Thyroid gland (tissue), 4 donors: ENCODE measurements around the gene C4orf50. TPM values are rescaled to one million over a fixed set of nuclear protein-coding genes. Genes with fewer than 3 reads are reported as not detected.

Source experiments
- DNase-seq, 2 donors: peaks; one replicate each; pipeline ENCODE4 v3.0.0-alpha.2; 2019
- H3K27ac ChIP-seq, 3 donors: fragments of 200-600 bp; sonication (generic); 1 replicate in 2 of 3; 2 replicates in 1 of 3; pipeline ENCODE4 v1.5.1; 2016 to 2019; ENCODE audit warnings: mild to moderate bottlenecking in 1 of 3, moderate library complexity in 1 of 3
- H3K27me3 ChIP-seq: fragments of 200-600 bp; sonication (generic); one replicate; pipeline ENCODE4 v1.5.1; 2019
- H3K36me3 ChIP-seq, 2 donors: fragments of 200-600 bp; sonication (generic); one replicate each; pipeline ENCODE4 v1.5.1; 2016 to 2019
- H3K4me1 ChIP-seq, 2 donors: fragments of 200-600 bp; sonication (generic); one replicate each; pipeline ENCODE4 v1.5.1; 2017 to 2019
- H3K4me3 ChIP-seq, 3 donors: fragments of 200-600 bp; sonication (generic); replicated peaks in 1 of 3; 1 replicate in 2 of 3; 2 replicates in 1 of 3; pipeline ENCODE4 v1.5.1; 2016; ENCODE audit warnings: mild to moderate bottlenecking in 1 of 3
- H3K9me3 ChIP-seq: fragments of 200-600 bp; sonication (generic); one replicate; pipeline ENCODE4 v1.5.1; 2017
- CTCF ChIP-seq, 6 experiments: fragments of 200-600 bp in 3 of 6; fragments of 450-650 bp in 3 of 6; sonication (generic) in 3 of 6; IDR thresholded peaks; one replicate each; pipeline ENCODE4 v1.5.1; 2016 to 2019; ENCODE audit warnings: antibody characterized with exemption in 6 of 6, mild to moderate bottlenecking in 2 of 6, inconsistent platforms in 1 of 6, moderate library complexity in 1 of 6
- POLR2A ChIP-seq, 2 donors: fragments of 450-650 bp; IDR thresholded peaks; one replicate each; pipeline ENCODE4 v1.6.1; 2017; ENCODE audit warnings: antibody characterized with exemption in 2 of 2, mild to moderate bottlenecking in 2 of 2, moderate library complexity in 1 of 2
- WGBS, 2 donors: methylation state at CpG; one replicate each; pipeline ENCODE4 v1.1.5; 2017; 5-methylcytosine and 5-hydroxymethylcytosine counted together
- intact Hi-C: fragments of 100-400 bp; cut with DNase I; formaldehyde crosslinking; loops from one replicate; pipeline ENCODE4 v1.15.1; 2023
- total RNA-seq, 4 donors: library from RNA; depleted of rRNA; stranded (reverse); fragments of >200 nt; gene quantifications; one replicate each; pipeline ENCODE4 v1.2.3, GENCODE V29; 2016

The C4orf50 gene
- total RNA-seq, 4 donors from 2014 or later: 0.11 to 0.15 (median 0.13) TPM; not detected in 1

- Histone ChIP-seq H3K4me3 (no peak overlapping the region), H3K4me1 (peaks cover 0 to 16% of the 10 kb centered on the region in 2 donors), H3K27me3 (no peaks in the 10 kb centered on the region), H3K27ac (no peak overlapping the region), H3K9me3 (no peaks in the 10 kb centered on the region), H3K36me3 (no peaks in the 10 kb centered on the region)
- no peak for DNase-seq
- TF ChIP-seq POLR2A (IDR thresholded peaks at IDR 0.05): no peak
- TF ChIP-seq CTCF (IDR thresholded peaks at IDR 0.05): no peak
- WGBS, 2 donors: 83 to 90% methylated on average over 7 to 8 of the region's 8 CpGs
- intact Hi-C loops: no loop called here
Measured at GRCh38 chr4:6049985-6050384, 31.8 kb upstream of the C4orf50 start.

- no peaks in the 10 kb centered on the region for H3K9me3 ChIP-seq
- intact Hi-C loops: no loop called here
Measured at GRCh38 chr4:6049278-6049677, 31.0 kb upstream of the C4orf50 start.

GRCh38 chr4:6048537-6048936 is 30.3 kb upstream of the C4orf50 start:
- Histone ChIP-seq H3K27me3 (no peaks in the 10 kb centered on the region), H3K27ac (no peak overlapping the region), H3K4me3 (no peak overlapping the region), H3K36me3 (no peaks in the 10 kb centered on the region), H3K9me3 (no peaks in the 10 kb centered on the region), H3K4me1 (peaks cover 0 to 11% of the 10 kb centered on the region in 2 donors)
- no peak for DNase-seq
- intact Hi-C loops: no loop called here
- no peak for TF ChIP-seq POLR2A (IDR thresholded peaks at IDR 0.05)
- no peak for TF ChIP-seq CTCF (IDR thresholded peaks at IDR 0.05)
- WGBS, 2 donors: 82 to 84% methylated on average over 12 of the region's 12 CpGs

More at GRCh38 chr4:6049278-6049677, 31.0 kb upstream of the C4orf50 start:
- no peak overlapping the region for H3K4me3 ChIP-seq
- H3K27me3 ChIP-seq: no peaks in the 10 kb centered on the region
- H3K36me3 ChIP-seq: no peaks in the 10 kb centered on the region
- H3K4me1 ChIP-seq: peaks cover 0 to 16% of the 10 kb centered on the region in 2 donors
- no peak for TF ChIP-seq POLR2A (IDR thresholded peaks at IDR 0.05)
- no peak for TF ChIP-seq CTCF (IDR thresholded peaks at IDR 0.05)
- WGBS, 2 donors: 91 to 95% methylated on average over 12 of the region's 12 CpGs
- H3K27ac ChIP-seq: no peak overlapping the region
- no peak for DNase-seq

- no peak for DNase-seq
- no peaks in the 10 kb centered on the region for H3K9me3 ChIP-seq
- no peaks in the 10 kb centered on the region for H3K4me1 ChIP-seq
- TF ChIP-seq POLR2A (IDR thresholded peaks at IDR 0.05) (no peak), CTCF (IDR thresholded peaks at IDR 0.05) (no peak)
- H3K36me3 ChIP-seq: no peaks in the 10 kb centered on the region
- 81 to 86% methylated on average over 11 to 15 of the region's 15 CpGs for WGBS, 2 donors
- intact Hi-C loops: no loop called here
- H3K4me3 ChIP-seq: no peak overlapping the region
- no peak overlapping the region for H3K27ac ChIP-seq
- no peaks in the 10 kb centered on the region for H3K27me3 ChIP-seq
Measured at GRCh38 chr4:6047130-6047673, 29.0 kb upstream of the C4orf50 start.

- H3K9me3 ChIP-seq: no peaks in the 10 kb centered on the region
- no peaks in the 10 kb centered on the region for H3K27me3 ChIP-seq
- H3K4me1 ChIP-seq: no peaks in the 10 kb centered on the region
- WGBS, 2 donors: 93 to 95% methylated on average over 8 to 12 of the region's 14 CpGs
- H3K27ac ChIP-seq: no peak overlapping the region
- no peak for DNase-seq
- H3K4me3 ChIP-seq: no peak overlapping the region
- intact Hi-C loops: no loop called here
- no peaks in the 10 kb centered on the region for H3K36me3 ChIP-seq
- TF ChIP-seq POLR2A (IDR thresholded peaks at IDR 0.05) (no peak), CTCF (IDR thresholded peaks at IDR 0.05) (no peak)
Measured at GRCh38 chr4:6046526-6047129, 28.4 kb upstream of the C4orf50 start.
